Suprapubic skin (tissue), 4 donors: Measurements from ENCODE around the gene HERC5.

Source experiments
- CTCF ChIP-seq, 2 donors: fragments of 200-600 bp in 1 of 2; fragments of 450-650 bp in 1 of 2; sonication (generic) in 1 of 2; IDR thresholded peaks; one replicate each; pipeline ENCODE4 v1.5.1; 2016 to 2019; ENCODE audit warnings: antibody characterized with exemption in 2 of 2, mild to moderate bottlenecking in 1 of 2, moderate library complexity in 1 of 2
- POLR2A ChIP-seq, 2 donors: fragments of 450-650 bp; IDR thresholded peaks; one replicate each; pipeline ENCODE4 v1.6.1; 2017; ENCODE audit warnings: antibody characterized with exemption in 2 of 2, mild to moderate bottlenecking in 2 of 2, moderate library complexity in 2 of 2
- POLR2AphosphoS5 ChIP-seq, 3 donors: sonication (generic); formaldehyde crosslinking; IDR thresholded peaks; one replicate each; pipeline ENCODE4 v1.6.1; 2017; ENCODE audit warnings: antibody characterized with exemption in 3 of 3

- no peak for TF ChIP-seq CTCF (IDR thresholded peaks at IDR 0.05)
- no peak for TF ChIP-seq POLR2A (IDR thresholded peaks at IDR 0.05)
- no peak for TF ChIP-seq POLR2AphosphoS5 (IDR thresholded peaks at IDR 0.05)
These were observed 20.8 kb upstream of the HERC5 start for GRCh38 chr4:88435987-88436693.
